ENCODE measurements around the gene MMP23B.

Gene MMP23B

GRCh38 chr1:1596493-1597274, 35.3 kb upstream of the MMP23B start:
- H3K4me3 ChIP-seq (ENCODE audit: control insufficient read depth, low read depth, low read length), result no peak overlapping the region
- no peak for DNase-seq (ENCODE audit: low read depth)
- no peak for TF ChIP-seq CTCF (conservative IDR thresholded peaks at IDR 0.05; ENCODE audit: control insufficient read depth, insufficient read depth, low read depth, low read length)

DNA sequence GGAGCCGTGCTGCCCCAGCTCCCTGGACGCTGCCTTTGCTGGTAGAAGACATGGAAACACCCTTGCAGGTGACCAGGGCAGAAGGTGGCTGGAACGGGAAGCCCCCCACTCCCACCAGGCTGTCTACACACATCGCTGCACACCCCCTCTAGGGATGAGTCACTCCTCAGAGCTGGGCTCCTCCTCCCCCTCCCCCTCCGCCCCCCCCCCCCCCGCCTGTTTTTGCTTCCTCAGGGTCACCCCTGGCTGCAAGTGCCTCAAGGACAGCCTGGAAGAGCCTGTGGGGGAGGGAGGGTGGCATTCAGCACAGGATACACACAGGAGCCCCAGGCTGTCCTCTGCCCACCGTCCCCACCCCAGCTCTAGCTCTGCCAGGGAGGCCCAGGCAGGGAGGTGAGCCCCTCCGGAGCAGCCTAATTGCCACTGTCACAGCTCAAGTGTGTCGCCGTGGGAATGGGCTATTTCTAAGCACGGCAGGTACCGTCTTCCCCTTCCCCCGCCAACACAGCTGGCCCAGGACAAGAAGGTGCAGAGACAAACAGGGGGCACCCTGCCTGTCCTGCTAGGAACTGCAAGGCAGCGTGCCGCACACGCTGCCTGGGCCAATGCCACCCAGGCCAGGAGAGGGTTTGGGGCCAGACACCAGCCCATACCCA, 34.6 kb upstream of the MMP23B start:
- no peak overlapping the region for H3K4me3 ChIP-seq (ENCODE audit: control insufficient read depth, low read depth, low read length)
- TF ChIP-seq CTCF (conservative IDR thresholded peaks at IDR 0.05; ENCODE audit: control insufficient read depth, insufficient read depth, low read depth, low read length), result no peak

DNA sequence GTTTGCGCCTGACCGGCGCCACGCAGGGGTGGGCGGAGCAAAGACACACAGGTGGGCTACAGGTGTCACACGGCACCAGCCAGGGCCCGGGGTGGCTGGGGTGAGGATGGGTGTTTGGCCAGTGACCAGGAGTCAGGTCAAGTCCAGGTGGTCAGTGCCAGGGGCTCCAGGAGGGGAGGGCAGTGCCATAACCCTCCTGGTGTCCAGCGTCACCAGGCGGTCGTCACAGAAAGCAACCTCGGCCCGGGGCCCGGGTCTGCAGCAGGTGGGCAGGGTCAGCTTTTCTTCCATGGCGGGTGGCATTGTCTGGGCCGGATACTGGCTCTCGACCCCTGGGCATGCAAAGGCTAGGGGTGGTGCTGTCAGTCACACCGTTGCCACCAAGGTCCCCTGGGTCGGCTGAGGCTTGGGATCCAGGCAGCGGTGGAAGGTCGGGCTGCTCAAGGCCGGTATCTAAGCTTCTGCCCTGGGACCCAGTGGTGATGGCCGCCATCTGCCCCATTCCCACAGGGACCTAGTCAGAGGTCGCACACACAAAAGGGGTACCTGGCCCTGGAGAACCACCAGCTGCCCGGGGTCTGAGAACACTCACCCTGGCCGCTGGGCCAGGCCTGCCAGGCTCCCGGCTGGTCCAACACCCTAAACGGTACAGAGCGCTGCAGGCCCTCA, 33.8 kb upstream of the MMP23B start:
- TF ChIP-seq CTCF (conservative IDR thresholded peaks at IDR 0.05; ENCODE audit: control insufficient read depth, insufficient read depth, low read depth, low read length), result no peak
- no peak for DNase-seq (ENCODE audit: low read depth)
- H3K4me3 ChIP-seq (ENCODE audit: control insufficient read depth, low read depth, low read length), result no peak overlapping the region

More for the DNA sequence above, 34.6 kb upstream of the MMP23B start:
- no peak for DNase-seq (ENCODE audit: low read depth)

GRCh38 chr1:1598720-1599029, 33.3 kb upstream of the MMP23B start:
- H3K4me3 ChIP-seq (ENCODE audit: control insufficient read depth, low read depth, low read length), result no peak overlapping the region
- TF ChIP-seq CTCF (conservative IDR thresholded peaks at IDR 0.05; ENCODE audit: control insufficient read depth, insufficient read depth, low read depth, low read length), result no peak
- DNase-seq (ENCODE audit: low read depth), result no peak

DNA sequence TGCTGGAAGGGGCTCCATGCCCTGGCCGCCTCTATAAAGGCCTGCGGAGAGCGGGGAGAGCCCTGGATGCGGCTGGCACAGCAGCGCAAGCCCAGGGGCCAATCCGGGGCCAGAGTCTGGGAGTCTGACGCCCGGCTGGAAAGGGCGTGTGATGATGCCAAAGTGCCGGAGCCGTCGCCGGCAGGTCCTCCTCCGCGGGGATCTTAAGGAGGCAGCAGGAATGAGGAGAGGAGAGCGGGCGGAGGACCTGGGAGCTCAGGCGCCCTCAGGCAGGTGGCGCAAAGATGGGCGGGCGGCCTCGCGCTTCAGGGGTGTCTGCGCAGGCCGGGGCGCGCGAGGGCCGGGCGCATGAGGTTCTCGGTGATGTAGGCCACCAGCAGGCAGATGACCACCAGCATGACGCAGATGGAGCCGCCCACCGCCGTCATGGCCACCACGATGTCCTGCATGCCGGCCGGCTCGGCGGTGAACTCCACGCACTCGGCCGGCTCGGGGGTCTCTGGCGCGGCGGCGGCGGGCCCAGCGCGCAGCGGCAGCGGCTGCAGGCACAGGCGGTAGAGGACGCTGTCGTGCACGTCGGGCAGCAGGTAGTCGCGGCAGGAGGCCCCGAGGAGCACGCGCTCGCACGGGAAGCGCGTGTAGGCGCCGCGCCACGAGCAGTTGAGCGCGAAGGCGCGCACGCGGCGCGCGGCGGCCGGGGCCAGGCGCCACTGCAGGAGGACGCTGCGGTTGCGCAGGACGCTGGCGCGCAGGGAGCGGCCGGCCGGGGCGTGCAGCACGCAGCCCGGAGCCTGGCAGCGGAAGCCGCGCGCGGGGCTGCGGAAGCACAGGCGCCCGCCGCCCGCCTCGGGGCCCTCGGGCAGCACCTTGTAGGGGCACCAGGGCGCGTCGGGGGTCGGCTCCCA, 32.7 kb upstream of the MMP23B start:
- no peak for TF ChIP-seq CTCF (conservative IDR thresholded peaks at IDR 0.05; ENCODE audit: control insufficient read depth, insufficient read depth, low read depth, low read length)
- peak; percentile 23 for DNase-seq (ENCODE audit: low read depth)
- no peak overlapping the region for H3K4me3 ChIP-seq (ENCODE audit: control insufficient read depth, low read depth, low read length)
